GM19455 (cell line): ENCODE results near the gene IFIT2.
"Not testable (repeated sequence)": the region's sequence is repeated elsewhere in the genome, so short reads cannot be mapped to it uniquely, and the experiment has no call there.

Experiments used
- ATAC-seq: cut with Tn5 transposase; IDR thresholded peaks from one replicate; pipeline ENCODE4 v1.9.1; 2021; ENCODE audit not compliant: unreplicated experiment

The IFIT2 gene

GRCh38 chr10:89306434-89307268, 4.8 kb downstream of the IFIT2 start:
- no peak for ATAC-seq

- no peak for ATAC-seq
These were observed 5.4 kb downstream of the IFIT2 start for GRCh38 chr10:89307269-89307577.

- ATAC-seq: no peak
These were observed 6.4 kb downstream of the IFIT2 start for GRCh38 chr10:89308266-89308665.

GRCh38 chr10:89308736-89309135, 6.9 kb downstream of the IFIT2 start:
- ATAC-seq: no peak

GRCh38 chr10:89309156-89310055, 7.6 kb downstream of the IFIT2 start:
- ATAC-seq: no peak

GRCh38 chr10:89310056-89310893, 8.4 kb downstream of the IFIT2 start:
- ATAC-seq: no peak

GRCh38 chr10:89312973-89313372, 11.1 kb downstream of the IFIT2 start:
- ATAC-seq: no peak

- ATAC-seq: no peak
These were observed 12.8 kb downstream of the IFIT2 start for GRCh38 chr10:89314676-89315075.

GRCh38 chr10:89318047-89318446, 16.2 kb downstream of the IFIT2 start:
- ATAC-seq: not testable (repeated sequence)

GRCh38 chr10:89325081-89325480, 23.2 kb downstream of the IFIT2 start:
- not testable (repeated sequence) for ATAC-seq

DNA sequence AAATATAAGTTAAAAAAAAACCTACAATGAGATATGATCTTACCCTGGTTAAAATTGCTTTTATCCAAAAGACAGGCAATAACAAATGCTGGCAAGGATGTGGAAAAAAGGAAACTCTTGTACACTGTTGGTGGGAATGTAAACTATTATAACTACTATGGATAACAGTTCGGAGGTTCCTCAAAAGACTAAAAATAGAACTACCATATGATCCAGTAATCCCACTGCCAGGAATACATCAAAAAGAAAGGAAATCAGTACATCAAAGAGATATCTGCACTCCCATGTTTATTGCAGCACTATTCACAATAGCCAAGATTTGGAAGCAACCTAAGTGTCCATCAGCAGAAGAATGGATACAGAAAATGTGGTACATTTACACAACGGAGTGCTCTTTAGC, 24.0 kb downstream of the IFIT2 start:
- not testable (repeated sequence) for ATAC-seq

- ATAC-seq: no peak
These were observed 26.1 kb downstream of the IFIT2 start, which contains the start of gene IFIT3 for GRCh38 chr10:89327803-89328441. Gene IFIT3 (plus strand): TSS chr10:89327997. CDS start chr10:89328074, 77 bp downstream.

DNA sequence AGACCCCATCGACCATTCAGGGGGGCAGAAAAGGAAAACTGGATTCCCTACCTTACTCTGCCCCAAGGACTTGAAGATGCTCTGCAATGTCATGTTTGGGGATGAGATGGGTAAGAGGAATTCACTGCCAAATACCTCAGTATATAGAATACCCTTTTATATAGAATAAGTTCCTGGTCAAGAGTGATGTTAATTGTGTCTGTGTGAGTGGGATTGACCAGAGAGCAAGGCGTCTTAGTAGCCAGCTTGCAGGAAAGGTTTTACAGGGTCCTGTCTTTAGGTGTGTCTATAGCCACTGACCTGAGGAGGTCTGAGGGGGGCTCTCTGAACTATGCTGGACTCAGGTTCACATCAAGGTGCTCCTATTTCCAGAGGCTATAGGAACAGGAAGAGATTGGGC, 27.3 kb downstream of the IFIT2 start:
- ATAC-seq: no peak

DNA sequence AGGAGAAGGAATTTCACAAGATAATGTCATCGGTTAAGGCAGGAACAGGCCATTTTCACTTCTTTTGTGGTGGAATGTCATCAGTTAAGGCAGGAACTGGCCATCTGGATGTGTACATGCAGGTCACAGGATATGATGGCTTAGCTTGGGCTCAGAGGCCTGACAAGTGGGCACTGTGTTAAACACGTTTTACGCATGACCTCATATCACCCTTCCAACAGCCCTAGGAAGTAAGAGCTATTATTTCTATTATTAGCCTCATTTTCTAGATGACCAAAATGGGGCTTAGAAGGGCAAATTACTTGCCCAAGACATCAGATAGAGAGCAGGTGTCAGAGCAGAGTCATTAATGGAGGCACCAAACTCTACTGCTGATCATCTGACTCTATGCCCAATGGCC, 28.2 kb downstream of the IFIT2 start:
- not testable (repeated sequence) for ATAC-seq

DNA sequence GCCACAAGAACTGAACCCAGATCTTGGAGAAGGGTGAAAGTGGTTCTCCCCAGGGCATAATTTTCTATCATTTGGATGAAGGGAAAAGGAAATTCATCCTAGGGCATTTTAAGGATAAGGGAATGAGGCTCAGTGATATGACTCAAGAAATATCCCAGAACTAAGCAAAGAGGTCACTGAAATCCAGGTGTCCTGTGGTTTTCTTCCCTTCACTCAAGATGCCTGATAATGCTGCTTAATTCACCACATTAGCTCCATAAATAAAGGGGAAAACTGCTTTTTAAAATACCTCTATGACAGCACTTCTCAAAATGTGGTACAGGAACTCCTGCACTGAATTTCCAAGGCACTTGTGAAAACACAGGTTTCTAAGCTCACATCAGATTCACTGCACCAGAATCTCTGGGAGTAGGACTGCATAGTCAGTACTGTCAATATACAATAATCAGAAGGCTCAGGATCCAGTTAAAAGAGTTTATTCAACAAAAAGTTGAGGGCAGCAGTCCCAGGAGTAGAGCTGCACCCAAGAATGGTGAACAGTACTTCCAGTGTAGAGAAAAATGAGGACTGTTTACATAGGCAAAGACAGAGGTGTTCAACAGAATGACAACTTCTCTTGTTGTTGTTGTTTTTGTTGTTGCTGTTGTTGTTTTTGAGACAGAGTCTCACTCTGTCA, 28.8 kb downstream of the IFIT2 start:
- ATAC-seq: no peak

DNA sequence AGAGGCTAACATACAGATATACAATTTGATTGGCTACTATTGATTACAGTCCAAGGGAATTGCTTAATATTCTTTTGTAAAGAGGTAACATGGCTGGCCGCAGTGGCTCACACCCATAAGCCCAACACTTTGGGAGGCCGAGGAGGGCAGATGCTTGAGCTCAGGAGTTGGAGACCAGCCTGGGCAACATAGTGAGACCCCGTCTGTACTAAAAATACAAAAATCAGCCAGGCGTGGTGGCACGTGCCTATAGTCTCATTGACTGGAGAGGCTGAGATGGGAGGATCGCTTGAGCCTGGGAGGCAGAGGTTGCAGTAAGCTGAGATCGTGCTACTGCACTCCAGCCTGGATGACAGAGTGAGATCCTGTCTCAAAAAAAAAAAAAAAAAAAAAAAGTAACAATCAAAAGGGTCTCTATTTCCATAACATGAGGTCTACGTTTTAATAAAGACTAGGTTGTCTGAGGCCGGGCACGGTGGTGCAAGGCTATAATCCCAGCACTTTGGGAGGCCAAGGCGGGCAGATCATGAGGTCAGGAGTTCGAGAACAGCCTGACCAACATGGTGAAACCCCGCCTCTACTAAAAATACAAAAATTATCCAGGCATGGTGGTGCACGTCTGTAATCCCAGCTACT, 29.8 kb downstream of the IFIT2 start:
- ATAC-seq: not testable (repeated sequence)

DNA sequence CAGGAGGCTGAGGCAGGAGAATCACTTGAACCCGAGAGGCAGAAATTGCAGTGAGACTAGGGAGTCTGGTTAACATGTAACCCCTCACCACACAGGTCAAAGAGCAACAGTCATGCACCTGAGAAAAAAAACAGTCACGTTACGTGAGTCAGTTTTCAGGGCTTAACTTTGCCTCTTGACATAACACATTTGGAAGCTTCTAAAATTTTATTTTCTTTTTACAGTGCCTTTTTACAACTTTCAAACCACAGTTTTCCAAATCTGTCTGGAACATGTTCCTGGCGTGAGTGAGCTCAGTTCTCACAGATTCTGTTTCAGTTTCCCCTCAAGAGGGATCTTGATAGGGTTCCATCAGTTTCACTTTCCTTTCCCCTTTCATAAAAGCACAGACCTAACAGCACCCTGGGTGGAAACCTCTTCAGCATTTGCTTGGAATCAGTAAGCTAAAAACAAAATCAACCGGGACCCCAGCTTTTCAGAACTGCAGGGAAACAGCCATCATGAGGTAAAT, 30.3 kb downstream of the IFIT2 start:
- peak; percentile 43 for ATAC-seq

- ATAC-seq: no peak
These were observed 33.4 kb downstream of the IFIT2 start for GRCh38 chr10:89335226-89335625.

DNA sequence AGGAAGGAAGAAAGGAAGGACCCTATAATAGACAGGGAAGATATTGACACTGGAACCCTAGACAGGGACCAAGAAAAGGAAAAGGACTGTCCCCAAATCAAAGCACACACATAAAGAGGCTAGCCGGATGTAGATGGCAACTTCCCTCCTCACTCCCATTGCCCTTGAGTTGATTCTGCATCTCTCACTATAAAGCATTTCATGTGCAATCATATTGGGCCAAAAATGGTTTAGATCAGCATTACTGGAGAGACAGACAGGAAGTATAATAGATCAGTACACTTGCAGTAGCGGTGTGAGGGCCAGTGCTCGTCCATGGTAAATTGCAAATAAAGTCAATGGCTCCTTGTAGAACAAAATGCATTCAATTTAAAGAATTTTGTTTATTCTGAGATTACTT, 34.4 kb downstream of the IFIT2 start:
- no peak for ATAC-seq
